ENCODE results near the gene CRYZ.
"Not testable (repeated sequence)": the region's sequence is repeated elsewhere in the genome, so short reads cannot be mapped to it uniquely, and the experiment has no call there.

CRYZ gene

GRCh38 chr1:74677926-74678325, 54.9 kb downstream of the CRYZ start:
- DNase-seq: no peak

- DNase-seq: no peak
Observed at GRCh38 chr1:74674278-74675048, 58.4 kb downstream of the CRYZ start.

GRCh38 chr1:74673351-74674111, 59.3 kb downstream of the CRYZ start, which contains the start of gene ERICH3:
TSS of gene ERICH3 (minus strand) at chr1:74673792. CDS start at chr1:74673519, 273 bp downstream.
- DNase-seq: no peak

GRCh38 chr1:74670866-74671265, 62.0 kb downstream of the CRYZ start:
- DNase-seq: not testable (repeated sequence)
